SU-DHL-6 (cell line): ENCODE results near the gene ADSL.

Experiments
- CTCF ChIP-seq: fragments of 200-600 bp; sonication (generic); IDR thresholded peaks from one replicate; pipeline ENCODE4 v1.5.1; 2017; ENCODE audit warnings: antibody characterized with exemption, mild to moderate bottlenecking, low read length, moderate library complexity; ENCODE audit not compliant: insufficient read depth, poor library complexity, severe bottlenecking
- EZH2phosphoT487 ChIP-seq: fragments of 200-600 bp; sonication (generic), shearing (Covaris generic); conservative IDR thresholded peaks from 2 replicates; pipeline ENCODE4 v1.6.1; 2018; ENCODE audit warnings: mild to moderate bottlenecking, antibody characterized with exemption, low read length, moderate library complexity, mixed read lengths

DNA sequence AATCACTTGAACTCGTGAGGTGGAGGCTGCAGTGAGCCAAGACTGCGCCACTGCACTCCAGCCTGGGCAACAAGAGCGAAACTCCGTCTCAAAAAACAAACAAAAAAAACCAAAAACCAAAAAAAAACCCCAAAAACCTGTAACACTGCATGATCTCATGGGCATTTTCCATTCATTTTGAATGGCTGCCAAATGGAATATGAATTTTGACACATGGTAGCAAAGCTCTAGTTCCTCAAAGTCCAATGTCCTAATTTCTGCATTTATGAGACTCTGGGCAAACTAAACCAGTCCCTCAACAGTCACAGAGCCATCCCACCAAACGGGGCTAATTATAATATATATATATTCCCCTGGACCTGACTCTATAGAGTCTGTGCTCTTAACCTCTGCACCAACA lies 85.9 kb downstream of the ADSL start:
- TF ChIP-seq CTCF (no peak), EZH2phosphoT487 (no peak)
